ENCODE results near the gene NBEAL2.
"Not testable (repeated sequence)": the region's sequence is repeated elsewhere in the genome, so short reads cannot be mapped to it uniquely, and the experiment has no call there.

Gene NBEAL2

DNA sequence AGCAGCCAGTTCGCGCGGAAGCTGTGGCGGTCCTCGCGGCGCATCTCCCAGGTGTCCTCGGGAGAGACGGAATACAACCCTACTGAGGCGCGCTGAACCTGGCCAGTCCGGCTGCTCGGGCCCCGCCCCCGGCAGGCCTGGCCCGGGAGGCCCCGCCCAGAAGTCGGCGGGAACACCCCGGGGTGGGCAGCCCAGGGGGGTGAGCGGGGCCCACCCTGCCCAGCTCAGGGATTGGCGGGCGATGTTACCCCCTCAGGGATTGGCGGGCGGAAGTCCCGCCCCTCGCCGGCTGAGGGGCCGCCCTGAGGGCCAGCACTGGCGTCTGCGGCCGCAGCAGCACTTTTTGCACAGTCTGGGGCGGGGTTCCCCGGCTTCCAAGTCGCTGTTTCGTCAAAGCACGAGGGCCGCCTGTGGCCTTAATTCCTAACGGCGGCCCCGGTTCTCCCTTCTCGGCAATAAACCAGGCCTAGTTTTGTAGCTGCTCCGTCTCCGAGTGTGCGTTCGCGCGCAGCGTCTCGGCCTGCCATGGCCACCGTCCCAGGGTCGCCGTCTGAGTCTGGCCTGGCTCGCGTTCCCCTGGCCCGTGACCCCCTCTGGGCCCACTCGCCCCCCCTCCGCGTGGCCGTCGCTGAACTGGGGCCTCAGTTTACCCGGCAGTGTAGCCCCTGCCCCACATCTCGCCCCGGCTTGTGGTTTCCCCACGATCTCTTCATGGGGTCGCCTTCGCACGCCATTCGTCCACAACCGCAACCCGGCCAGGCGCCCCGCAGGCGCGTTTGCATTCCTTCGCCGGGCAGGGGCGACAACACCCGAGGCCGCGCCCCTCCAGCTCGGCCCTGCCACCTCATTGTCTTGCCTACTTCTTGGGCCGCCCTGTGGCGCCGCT lies 30.0 kb downstream of the NBEAL2 start:
- DNase-seq (ENCODE audit: insufficient read length, low spot score) (no peak), FAIRE-seq (no peak)

DNA sequence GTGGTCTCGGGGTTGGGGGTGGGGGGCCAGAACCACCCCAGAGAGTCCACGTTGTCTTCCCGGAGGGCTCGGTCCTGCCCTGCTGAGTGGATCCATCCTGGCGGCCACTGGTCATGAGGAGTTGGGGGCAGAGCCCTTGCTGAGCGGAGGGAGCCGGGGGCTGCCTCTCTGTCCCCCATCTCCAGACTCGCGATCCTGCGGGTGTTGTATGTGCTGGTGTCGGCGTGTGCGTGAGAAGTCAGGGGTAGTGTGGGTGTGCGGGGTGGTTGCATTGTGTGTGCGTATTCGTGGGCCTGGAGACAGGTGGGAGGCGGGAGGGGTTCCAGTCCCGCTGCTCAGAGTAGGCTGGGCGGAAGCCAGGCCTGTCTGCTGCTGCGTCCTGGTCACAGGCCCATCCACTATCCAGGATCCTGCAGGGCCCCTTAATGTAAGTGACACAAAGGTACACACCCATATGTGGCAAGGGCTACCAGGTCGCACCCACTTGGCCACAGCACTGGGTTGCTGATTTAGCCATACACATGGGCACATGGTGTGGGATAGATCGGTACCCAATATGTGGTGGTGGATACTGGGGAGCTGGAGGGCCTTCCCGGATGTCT lies 30.7 kb downstream of the NBEAL2 start:
- DNase-seq (ENCODE audit: insufficient read length, low spot score) (no peak), FAIRE-seq (no peak)

- no peak for FAIRE-seq
- no peak for DNase-seq (ENCODE audit: insufficient read length, low spot score)
Measured at GRCh38 chr3:47010910-47011309, 31.4 kb downstream of the NBEAL2 start.

DNA sequence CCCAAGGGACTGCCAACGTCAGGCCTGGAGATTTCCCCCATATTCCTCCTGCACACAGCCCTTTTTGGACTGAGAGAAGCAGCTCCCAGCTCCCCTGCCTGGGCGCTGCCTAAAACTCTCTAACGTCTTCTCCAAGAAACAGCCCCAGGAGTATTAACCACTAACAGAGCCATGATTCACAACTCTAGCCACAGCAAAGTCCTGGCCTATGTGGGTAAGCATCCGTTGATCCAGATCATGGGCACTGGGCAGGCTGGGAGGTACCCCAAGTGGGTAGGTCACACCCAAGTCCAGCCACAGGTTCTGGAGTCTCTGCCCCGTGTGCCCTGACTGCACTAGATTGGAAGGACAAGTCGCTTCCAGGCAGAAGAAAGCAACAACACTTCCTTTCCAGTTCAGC lies 31.9 kb downstream of the NBEAL2 start:
- no peak for DNase-seq (ENCODE audit: insufficient read length, low spot score)
- FAIRE-seq, result no peak

- FAIRE-seq, result no peak
- DNase-seq (ENCODE audit: insufficient read length, low spot score), result no peak
Measured at GRCh38 chr3:47012342-47013230, 33.1 kb downstream of the NBEAL2 start.

DNA sequence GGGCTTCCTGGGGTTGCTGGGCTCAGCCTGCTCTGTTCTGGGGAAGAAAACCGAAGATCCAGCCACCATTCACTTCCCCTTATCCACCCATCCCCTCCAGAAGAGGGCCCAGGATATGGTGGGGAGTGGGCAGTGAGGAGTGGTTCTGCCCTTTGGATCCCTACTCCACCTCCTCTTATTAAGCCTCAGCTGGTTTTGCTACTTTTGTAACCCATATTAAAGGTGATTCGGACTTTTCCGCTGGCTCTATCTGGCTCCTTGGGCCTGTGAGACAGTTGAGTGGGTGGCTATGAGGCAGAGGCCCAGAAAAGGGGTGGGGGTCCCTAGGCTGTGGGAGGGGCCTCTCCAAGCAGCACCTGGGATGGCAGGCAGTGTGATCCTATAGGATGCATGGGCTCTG lies 33.8 kb downstream of the NBEAL2 start:
- no peak for FAIRE-seq
- DNase-seq (ENCODE audit: insufficient read length, low spot score), result no peak

GRCh38 chr3:47014036-47014435 lies 34.6 kb downstream of the NBEAL2 start:
- DNase-seq (ENCODE audit: insufficient read length, low spot score), result no peak
- no peak for FAIRE-seq

- no peak for DNase-seq (ENCODE audit: insufficient read length, low spot score)
- no peak for FAIRE-seq
Measured at GRCh38 chr3:47015151-47015550, 35.7 kb downstream of the NBEAL2 start.

DNA sequence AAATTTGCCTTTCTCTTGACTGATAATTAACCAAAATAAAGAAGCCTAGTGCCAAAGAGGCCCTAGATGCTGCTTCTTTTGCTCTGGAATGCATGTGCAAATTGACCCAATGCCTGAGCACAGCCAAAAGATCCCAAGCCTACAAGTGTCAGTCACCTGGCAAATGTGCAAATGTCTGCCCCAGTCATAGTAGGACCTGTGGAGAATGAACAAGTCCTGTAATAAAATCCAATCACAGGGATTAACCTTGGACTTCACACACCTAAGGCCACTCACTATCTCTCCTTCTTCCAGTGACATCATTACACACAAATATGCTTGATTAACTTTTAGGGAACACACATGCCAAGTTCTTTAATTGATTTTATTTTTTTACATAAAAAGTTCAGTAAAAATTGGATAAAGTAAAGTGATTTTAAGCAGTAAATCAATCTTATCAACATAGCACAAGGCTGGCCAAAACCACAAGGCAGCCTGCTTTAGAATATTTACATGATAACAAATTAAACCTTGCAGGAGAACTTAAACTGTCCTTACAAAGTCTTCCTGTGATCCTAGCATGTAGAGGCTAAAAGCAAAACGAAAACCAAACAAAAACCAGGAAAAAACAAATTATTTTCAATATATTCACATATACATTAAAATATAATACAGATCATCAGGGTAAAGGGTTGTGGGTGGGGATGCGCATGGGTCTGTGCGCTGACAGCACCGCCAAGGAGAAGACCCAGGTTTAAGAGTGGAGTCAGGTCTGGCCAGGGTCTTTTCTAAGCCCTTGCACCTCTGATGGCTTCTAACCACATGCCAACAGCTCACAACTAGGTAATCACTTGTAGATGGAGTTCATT lies 36.8 kb downstream of the NBEAL2 start:
- FAIRE-seq, result no peak
- DNase-seq (ENCODE audit: insufficient read length, low spot score), result no peak

GRCh38 chr3:47016934-47017435 lies 37.5 kb downstream of the NBEAL2 start:
- DNase-seq (ENCODE audit: insufficient read length, low spot score) (peak; percentile 77), FAIRE-seq (no peak)

DNA sequence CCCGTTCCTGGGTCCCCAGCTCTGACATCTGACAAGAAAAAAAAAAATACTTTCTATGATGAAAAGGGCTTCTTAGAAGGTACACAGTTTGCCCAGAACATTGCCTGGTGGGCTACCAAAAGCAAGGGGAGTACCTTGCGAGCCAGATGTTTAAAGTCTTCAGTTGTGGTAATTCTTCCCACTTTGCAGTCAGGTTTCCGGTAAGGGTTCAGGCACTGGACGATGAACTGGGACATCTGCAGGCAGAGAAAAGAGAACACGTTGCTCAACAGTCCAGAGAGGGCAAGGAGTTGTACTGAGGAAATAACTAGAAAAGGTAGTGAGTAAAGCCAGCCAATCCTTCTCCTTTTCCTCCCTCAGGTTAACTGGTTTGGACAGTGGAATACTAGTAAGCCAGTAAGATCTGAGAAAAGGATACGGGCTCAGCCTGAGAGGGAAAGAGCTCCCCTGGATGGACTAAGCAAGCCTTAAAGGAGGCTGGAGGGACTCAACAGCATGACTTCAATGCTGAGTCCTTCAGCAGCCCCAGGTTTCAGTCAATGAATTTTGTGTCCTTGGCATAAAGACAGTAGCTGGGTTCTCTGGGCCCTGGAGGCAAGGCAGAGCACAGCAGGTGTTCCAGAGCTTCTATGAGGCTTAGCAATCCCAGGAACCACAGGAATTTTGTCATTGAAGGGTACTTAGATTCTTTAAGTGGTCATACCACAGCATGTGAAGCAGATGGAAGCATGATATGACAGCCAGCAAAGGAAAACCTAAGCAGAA lies 38.2 kb downstream of the NBEAL2 start:
- FAIRE-seq, result no peak
- no peak for DNase-seq (ENCODE audit: insufficient read length, low spot score)

DNA sequence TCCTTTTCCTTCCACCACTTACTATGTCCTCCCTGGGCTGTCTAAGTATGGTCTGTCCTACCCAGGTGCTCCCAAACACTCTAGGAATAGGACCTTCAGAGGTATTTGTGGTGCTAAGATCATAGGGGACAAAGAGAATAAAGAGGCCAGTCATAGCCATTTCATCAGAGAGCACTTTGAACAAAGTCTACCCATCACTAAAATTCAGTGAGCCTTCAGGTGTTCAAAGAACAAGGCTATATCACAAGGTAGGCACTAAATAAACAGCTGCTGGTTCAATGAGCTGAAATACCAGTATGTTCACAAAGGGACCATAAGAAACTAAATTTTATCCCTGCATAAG lies 38.8 kb downstream of the NBEAL2 start:
- FAIRE-seq (no peak), DNase-seq (ENCODE audit: insufficient read length, low spot score) (no peak)

- FAIRE-seq (no peak), DNase-seq (ENCODE audit: insufficient read length, low spot score) (no peak)
Measured at GRCh38 chr3:47019201-47019600, 39.7 kb downstream of the NBEAL2 start.

DNA sequence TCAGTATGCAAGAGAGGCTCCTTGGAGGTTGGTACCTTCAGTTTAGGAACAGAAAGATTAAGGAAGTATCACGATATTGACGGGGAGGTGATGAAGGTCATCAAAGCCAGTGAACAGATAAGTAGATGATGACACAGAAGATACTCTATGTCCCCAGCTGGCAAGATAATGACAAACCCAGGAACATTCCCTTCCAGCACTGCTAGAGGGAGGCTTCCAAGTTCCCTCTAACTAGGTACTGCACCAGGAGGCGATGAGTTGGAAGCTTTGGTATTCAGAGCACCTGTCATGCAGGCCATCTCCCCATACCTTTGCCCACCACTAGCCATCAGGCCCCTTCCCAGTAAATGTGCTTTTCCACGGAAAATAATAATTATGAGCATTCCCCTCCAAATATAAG lies 40.8 kb downstream of the NBEAL2 start:
- DNase-seq (ENCODE audit: insufficient read length, low spot score) (no peak), FAIRE-seq (no peak)

DNA sequence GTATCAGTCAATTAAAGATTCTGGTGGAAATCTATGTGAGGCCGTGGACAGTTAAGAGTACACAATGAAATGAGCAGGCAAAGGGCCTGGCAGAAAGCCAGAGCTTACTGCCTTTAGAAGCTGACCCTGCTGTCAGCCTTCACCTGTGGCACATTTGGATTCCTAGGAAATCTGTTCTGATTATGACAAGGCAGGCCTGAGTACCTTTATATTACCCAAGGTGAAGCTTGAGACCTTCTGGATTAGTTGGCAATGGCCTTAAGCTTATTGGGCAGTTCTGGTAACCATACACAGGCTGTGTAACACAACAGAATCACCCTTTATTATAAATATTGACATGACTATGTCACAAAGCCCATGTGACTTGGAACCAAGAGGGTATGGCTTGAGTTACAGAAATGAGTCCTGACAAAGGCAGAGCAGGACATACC lies 43.2 kb downstream of the NBEAL2 start:
- DNase-seq (ENCODE audit: insufficient read length, low spot score) (no peak), FAIRE-seq (no peak)

- DNase-seq (ENCODE audit: insufficient read length, low spot score) (no peak), FAIRE-seq (no peak)
Measured at GRCh38 chr3:47024932-47025331, 45.5 kb downstream of the NBEAL2 start.

DNA sequence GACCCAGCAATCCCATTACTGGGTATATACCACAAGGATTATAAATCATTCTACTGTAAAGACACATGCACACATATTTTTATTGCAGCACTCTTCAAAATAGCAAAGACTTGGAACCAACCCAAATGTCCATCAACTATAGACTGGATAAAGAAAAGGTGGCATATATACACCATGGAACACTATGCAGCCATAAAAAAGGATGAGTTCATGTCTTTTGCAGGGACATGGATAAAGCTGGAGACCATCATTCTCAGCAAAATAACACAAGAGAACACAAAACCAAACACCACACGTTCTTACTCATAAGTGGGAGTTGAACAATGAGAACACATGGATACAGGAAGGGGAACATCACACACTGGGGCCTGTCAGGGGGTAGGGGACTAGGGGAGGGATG lies 47.0 kb downstream of the NBEAL2 start:
- not testable (repeated sequence) for FAIRE-seq; DNase-seq (ENCODE audit: insufficient read length, low spot score)

- DNase-seq (ENCODE audit: insufficient read length, low spot score), result no peak
- FAIRE-seq, result no peak
Measured at GRCh38 chr3:47028146-47028545, 48.7 kb downstream of the NBEAL2 start.

GRCh38 chr3:47028667-47029066 lies 49.2 kb downstream of the NBEAL2 start:
- DNase-seq (ENCODE audit: insufficient read length, low spot score), result no peak
- FAIRE-seq, result no peak
